Bronchial epithelial cell (primary cell): ENCODE data around the gene SCAI. TPM values are rescaled to one million over a fixed set of nuclear protein-coding genes. Genes with fewer than 3 reads are reported as not detected.
A peak's percentile ranks its signal among the peaks of the same experiment; 100 is the strongest.

Experiments used
- DNase-seq: peaks from one replicate; pipeline ENCODE4 v3.0.0-alpha.2; 2010; ENCODE audit warnings: low read depth
- FAIRE-seq: peaks from 2 replicates; lab custom pipeline; 2011; peaks lifted over from hg19 to GRCh38; lab: Jason Lieb, UNC
- H3K27me3 ChIP-seq: 2 replicates; pipeline ENCODE4 v1.5.1; 2011; ENCODE audit warnings: low read length; ENCODE audit not compliant: control insufficient read depth, insufficient read depth
- H3K36me3 ChIP-seq: 2 replicates; pipeline ENCODE4 v1.5.1; 2011; ENCODE audit warnings: low read length; ENCODE audit not compliant: control insufficient read depth, insufficient read depth
- H3K4me3 ChIP-seq: 2 replicates; pipeline ENCODE4 v1.5.1; 2011; ENCODE audit warnings: mild to moderate bottlenecking, low read depth, low read length, control low read depth
- CTCF ChIP-seq: IDR thresholded peaks from 2 replicates; pipeline ENCODE4 v1.5.1; 2011; ENCODE audit warnings: mild to moderate bottlenecking, moderate library complexity, low read length, control low read depth, inconsistent platforms; ENCODE audit not compliant: insufficient read depth, severe bottlenecking
- total RNA-seq: library from RNA; depleted of rRNA; stranded (reverse); fragments of >200 nt; gene quantifications from 2 replicates; pipeline ENCODE4 v1.2.1, GENCODE V29; 2014

SCAI gene
- total RNA-seq, 1 donor from 2014 or later = 7.1 TPM

GRCh38 chr9:125137200-125137599 lies 6.1 kb downstream of the SCAI start:
- TF ChIP-seq CTCF = no peak
- H3K36me3 ChIP-seq = no peaks in the 10 kb centered on the region
- H3K27me3 ChIP-seq = no peaks in the 10 kb centered on the region
- DNase-seq (no peak), FAIRE-seq (no peak)
- H3K4me3 ChIP-seq = no peak overlapping the region

- no peak for TF ChIP-seq CTCF
- DNase-seq = no peak
- no peaks in the 10 kb centered on the region for H3K36me3 ChIP-seq
Measured at GRCh38 chr9:125134976-125135375, 8.4 kb downstream of the SCAI start.

GRCh38 chr9:125133403-125134329 lies 9.7 kb downstream of the SCAI start:
- H3K4me3 ChIP-seq = no peak overlapping the region

More at GRCh38 chr9:125134976-125135375, 8.4 kb downstream of the SCAI start:
- no peaks in the 10 kb centered on the region for H3K27me3 ChIP-seq
- H3K4me3 ChIP-seq = no peak overlapping the region
- FAIRE-seq = no peak

GRCh38 chr9:125131778-125132177 lies 11.6 kb downstream of the SCAI start:
- DNase-seq (no peak), FAIRE-seq (no peak)
- Histone ChIP-seq H3K27me3 (no peaks in the 10 kb centered on the region), H3K36me3 (no peaks in the 10 kb centered on the region), H3K4me3 (no peak overlapping the region)
- no peak for TF ChIP-seq CTCF

More at GRCh38 chr9:125133403-125134329, 9.7 kb downstream of the SCAI start:
- Histone ChIP-seq H3K27me3 (no peaks in the 10 kb centered on the region), H3K36me3 (no peaks in the 10 kb centered on the region)
- DNase-seq (peak; percentile 30), FAIRE-seq (no peak)
- TF ChIP-seq CTCF = no peak

- FAIRE-seq (peak; percentile 40), DNase-seq (peak; percentile 86)
- Histone ChIP-seq H3K4me3 (no peak overlapping the region), H3K27me3 (no peaks in the 10 kb centered on the region), H3K36me3 (no peaks in the 10 kb centered on the region)
- no peak for TF ChIP-seq CTCF
Measured at GRCh38 chr9:125126019-125126746, 17.1 kb downstream of the SCAI start.
